ENCODE results near the gene NPS.
A peak's percentile ranks its signal among the peaks of the same experiment; 100 is the strongest.

The NPS gene

GRCh38 chr10:127549009-127549408, at the start of gene NPS:
Gene NPS (plus strand): TSS chr10:127549309. CDS start chr10:127549369, 60 bp downstream.
- DNase-seq (ENCODE audit: low spot score) = no peak

- DNase-seq (ENCODE audit: low spot score) = no peak
Observed at GRCh38 chr10:127500127-127500526, 49.0 kb upstream of the NPS start.

- no peak for DNase-seq (ENCODE audit: low spot score)
Observed at GRCh38 chr10:127506094-127506493, 43.0 kb upstream of the NPS start.

GRCh38 chr10:127522298-127522697, 26.8 kb upstream of the NPS start:
- DNase-seq (ENCODE audit: low spot score) = no peak

- no peak for DNase-seq (ENCODE audit: low spot score)
Observed at GRCh38 chr10:127523476-127523875, 25.6 kb upstream of the NPS start.

GRCh38 chr10:127524229-127524628, 24.9 kb upstream of the NPS start:
- peak; percentile 6 for DNase-seq (ENCODE audit: low spot score)

GRCh38 chr10:127524908-127525665, 24.0 kb upstream of the NPS start:
- DNase-seq (ENCODE audit: low spot score) = no peak

GRCh38 chr10:127525686-127526085, 23.4 kb upstream of the NPS start:
- DNase-seq (ENCODE audit: low spot score) = no peak

GRCh38 chr10:127526161-127526560, 22.9 kb upstream of the NPS start:
- no peak for DNase-seq (ENCODE audit: low spot score)

- DNase-seq (ENCODE audit: low spot score) = no peak
Observed at GRCh38 chr10:127527320-127527719, 21.8 kb upstream of the NPS start.

GRCh38 chr10:127527891-127528290, 21.2 kb upstream of the NPS start:
- DNase-seq (ENCODE audit: low spot score) = no peak

- DNase-seq (ENCODE audit: low spot score) = no peak
Observed at GRCh38 chr10:127532193-127532592, 16.9 kb upstream of the NPS start.

GRCh38 chr10:127532659-127533058, 16.4 kb upstream of the NPS start:
- DNase-seq (ENCODE audit: low spot score) = no peak

- DNase-seq (ENCODE audit: low spot score) = no peak
Observed at GRCh38 chr10:127534074-127534473, 15.0 kb upstream of the NPS start.

- no peak for DNase-seq (ENCODE audit: low spot score)
Observed at GRCh38 chr10:127534496-127534895, 14.6 kb upstream of the NPS start.

GRCh38 chr10:127535802-127536515, 13.2 kb upstream of the NPS start:
- DNase-seq (ENCODE audit: low spot score) = no peak

GRCh38 chr10:127536972-127537760, 11.9 kb upstream of the NPS start:
- no peak for DNase-seq (ENCODE audit: low spot score)

- DNase-seq (ENCODE audit: low spot score) = no peak
Observed at GRCh38 chr10:127537924-127538323, 11.2 kb upstream of the NPS start.

GRCh38 chr10:127548022-127548421, 1.1 kb upstream of the NPS start:
- DNase-seq (ENCODE audit: low spot score) = no peak

GRCh38 chr10:127550861-127551260, 1.8 kb downstream of the NPS start:
- DNase-seq (ENCODE audit: low spot score) = no peak

- DNase-seq (ENCODE audit: low spot score) = no peak
Observed at GRCh38 chr10:127552446-127552845, 3.3 kb downstream of the NPS start.

- no peak for DNase-seq (ENCODE audit: low spot score)
Observed at GRCh38 chr10:127553417-127553816, 4.3 kb downstream of the NPS start.

GRCh38 chr10:127556916-127557315, 7.8 kb downstream of the NPS start:
- DNase-seq (ENCODE audit: low spot score) = no peak

All from HuH-7 (cell line).